ENCODE data around the gene NMD3.

GRCh38 chr3:161264852-161265251 lies 43.7 kb downstream of the NMD3 start:
- TF ChIP-seq CTCF (IDR thresholded peaks at IDR 0.05), result no peak
- no peak for TF ChIP-seq ZFX (IDR thresholded peaks at IDR 0.05; ENCODE audit: borderline replicate concordance)

All from 22Rv1 (cell line).